ENCODE results near the gene ARMH1.
A peak's percentile ranks its signal among the peaks of the same experiment; 100 is the strongest.

Gene ARMH1

DNA sequence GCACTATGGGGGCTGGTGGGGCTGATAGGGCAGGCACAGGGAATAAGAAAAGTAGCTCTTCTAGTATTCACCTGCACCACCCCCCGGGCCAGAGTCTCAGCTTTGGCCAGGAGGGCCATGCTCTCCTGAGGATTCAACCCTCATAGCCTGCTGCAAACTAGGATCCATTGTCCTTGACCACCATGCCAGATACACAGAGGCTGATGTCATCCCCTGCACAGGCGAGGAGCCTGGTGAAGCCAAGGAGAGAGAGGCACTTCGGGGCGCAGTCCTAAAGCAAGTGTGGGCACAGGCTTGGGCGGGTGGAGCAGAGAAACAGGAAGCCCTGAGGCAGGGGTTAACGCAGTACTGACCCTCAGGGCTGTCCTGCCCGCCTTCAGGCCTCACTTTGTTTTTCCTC, 29.7 kb upstream of the ARMH1 start:
- DNase-seq: peak in 2 of 51 donors; percentile 20 to 34

DNA sequence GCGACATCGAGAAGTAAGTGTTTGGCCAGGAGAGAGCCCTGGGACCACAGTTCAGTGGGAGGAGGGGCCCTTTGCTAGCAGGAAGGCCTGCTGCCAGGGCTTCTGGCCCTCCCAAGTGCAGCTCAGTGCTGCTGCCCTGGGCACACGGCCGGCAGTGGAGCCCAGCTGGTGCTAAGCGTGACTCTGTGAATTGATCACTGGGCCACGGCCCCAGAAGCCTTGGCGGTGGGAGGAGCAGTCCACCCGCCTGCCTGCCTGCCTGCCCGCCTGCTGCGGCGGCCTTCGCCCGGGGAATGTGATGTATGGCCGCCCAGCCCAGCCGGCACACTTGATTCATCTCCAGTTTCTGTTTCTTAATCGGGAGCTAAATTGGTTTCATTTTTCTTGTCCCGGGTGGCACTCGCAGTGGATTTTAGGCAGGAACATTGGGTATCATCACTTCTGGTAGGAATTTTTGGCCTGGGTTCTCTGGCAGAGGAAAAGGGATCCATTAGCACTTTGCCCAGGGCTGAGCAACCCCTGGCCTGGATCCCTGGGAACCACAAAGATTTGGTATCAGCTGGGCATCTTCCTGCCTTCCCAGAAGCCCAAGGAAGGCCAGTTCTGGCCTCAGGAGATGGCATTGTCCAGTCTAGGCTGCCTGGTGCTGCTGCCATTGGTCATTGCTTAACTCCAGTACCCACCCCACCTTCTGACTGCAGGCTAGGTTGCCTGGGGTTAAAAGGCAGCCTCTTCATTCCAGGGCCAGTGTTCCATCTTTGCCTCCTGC, 28.9 kb upstream of the ARMH1 start:
- DNase-seq: peak in 50 of 51 donors; percentile 16 to 96 (median 84)

DNA sequence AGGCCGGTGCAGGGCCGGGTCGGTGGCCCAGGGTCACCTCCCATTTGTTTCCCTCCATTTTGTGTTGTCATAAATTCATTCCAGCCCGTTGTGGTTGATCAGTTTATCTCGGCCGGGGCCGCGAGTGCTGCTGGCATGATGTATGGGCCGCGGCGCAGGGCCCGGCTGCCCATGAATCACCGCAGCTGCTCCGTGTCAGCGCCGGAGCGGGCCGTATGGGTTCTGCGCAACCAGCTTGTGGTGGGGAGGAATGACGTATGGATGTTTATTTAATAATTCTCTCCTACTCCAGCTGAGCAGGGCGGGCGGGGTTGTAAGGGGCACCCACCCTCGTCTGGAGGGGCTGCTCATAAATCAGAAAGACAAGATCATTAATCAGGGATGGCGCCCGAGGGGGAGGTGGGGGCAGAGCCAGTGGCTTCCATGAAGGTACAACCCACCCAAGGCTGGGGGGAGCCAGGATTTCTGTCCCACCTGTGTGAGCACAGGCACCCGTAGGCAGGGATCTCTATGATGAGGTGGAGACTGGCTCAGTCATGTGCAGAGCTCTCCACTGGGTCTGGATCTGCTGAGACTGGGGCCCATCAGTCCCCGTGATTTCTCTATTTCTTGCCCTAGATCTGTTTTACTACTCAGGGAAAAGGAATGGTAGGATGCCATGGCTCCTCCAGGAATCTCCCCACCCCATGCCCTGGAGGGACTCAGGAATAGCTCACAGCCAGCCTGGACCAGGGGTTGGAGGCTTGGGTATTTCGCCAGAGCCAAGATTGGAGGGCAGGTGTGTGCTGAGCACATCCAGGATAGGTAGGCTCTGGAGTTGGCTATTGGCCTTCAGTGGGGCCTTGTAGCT, 28.0 kb upstream of the ARMH1 start:
- DNase-seq: no peak

DNA sequence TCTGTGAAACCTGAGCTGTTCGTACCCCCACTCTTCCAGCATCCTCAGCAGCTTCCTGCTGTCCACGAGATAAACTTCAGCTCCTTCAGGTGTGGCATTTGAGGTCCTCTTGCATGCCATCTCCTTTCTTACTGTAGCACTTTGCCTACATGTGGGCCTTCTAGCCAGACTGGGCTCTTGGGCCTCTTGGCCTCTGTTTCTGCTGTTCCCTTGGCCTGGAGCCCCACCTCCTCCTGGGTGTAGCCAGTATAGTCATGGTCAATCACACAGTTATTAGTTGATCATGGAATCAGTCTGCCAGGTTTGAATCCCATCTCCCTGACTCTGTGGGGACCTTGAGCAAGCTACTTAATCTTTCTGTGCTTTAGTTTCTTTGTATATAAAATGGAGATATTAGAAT, 26.6 kb upstream of the ARMH1 start:
- DNase-seq: no peak

DNA sequence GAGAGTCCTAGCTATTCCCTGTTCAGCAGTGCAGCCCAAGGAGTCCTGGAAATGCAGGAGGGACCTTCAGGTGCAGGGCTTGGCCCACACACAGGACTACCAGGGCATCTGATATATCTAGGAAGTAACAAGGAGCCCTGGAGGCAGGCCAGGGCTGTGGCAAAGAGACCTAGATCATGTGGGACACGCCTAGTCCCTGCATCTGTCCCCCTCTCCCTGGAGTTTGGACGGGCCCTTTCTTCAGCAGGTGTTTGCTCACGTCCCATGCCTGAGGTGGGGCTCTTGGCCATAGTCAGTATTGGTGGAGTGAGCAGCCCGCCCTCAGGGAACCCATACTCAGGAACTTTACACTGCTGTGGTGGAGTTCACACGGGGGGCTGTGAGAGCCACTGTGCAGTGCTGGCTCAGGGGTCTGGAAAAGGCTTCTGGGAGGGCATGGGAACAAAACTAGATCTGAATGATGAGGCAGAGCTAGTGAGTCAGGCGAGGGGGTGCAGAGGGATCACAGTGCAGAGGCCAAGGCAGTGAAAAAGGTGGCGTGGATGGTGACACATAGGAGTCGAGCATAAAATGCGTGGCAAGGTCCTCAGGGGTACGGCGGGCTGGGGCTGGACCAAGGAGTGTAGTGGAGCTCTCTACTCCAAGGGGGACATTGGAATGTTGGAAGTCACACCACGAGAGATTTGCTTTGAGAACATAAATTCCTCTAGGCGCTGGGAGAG, 25.8 kb upstream of the ARMH1 start:
- DNase-seq: no peak

DNA sequence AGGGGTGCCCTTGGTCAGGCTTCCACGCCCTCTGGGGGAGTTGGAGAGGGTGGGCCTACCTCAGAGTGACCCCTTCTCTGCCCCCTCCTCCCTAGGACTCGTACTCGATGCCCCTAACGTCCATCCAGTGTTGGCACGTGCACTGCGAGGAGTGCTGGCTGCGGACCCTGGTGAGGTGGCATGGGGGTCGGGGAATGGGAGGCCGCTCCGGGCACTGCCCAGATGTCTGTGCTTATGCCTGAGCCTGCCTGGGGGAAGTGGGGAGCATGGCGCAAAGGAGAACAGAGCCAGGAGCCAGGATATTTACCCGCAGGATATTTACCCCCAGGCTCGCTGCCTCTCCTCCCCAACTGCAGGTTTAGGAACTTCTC, 24.7 kb upstream of the ARMH1 start:
- no peak for DNase-seq

DNA sequence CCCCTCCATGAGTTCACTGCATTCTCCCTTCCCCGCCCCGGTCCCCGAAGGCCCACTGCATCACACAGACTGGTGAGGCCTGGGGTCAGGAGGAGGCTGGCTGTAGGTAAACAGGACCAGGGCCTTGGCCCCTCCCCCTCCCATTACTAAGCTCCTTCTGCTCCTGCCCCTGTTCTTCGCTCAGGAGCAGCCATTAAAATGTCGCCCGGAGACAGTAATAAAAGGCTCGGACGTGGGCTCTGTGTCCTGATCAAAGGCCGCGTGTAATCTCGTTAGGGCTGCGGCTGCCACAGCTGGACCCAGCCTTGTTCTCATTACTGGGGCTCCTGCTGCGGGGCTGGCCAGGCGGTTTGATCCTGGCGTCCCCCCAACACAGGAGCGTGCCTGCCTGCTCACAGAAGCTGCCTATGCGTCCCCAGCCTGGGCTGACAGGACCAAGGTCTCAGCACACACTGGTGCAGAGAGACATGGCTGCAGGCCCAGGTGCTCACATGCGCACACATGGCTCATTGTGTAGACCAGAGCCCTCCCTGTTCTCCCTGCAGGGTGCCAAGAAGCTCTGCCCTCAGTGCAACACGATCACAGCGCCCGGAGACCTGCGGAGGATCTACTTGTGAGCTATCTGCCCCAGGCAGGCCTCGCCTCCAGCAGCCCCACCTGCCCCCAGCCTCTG, 24.2 kb upstream of the ARMH1 start:
- peak in 15 of 51 donors; percentile 19 to 42 (median 23) for DNase-seq

DNA sequence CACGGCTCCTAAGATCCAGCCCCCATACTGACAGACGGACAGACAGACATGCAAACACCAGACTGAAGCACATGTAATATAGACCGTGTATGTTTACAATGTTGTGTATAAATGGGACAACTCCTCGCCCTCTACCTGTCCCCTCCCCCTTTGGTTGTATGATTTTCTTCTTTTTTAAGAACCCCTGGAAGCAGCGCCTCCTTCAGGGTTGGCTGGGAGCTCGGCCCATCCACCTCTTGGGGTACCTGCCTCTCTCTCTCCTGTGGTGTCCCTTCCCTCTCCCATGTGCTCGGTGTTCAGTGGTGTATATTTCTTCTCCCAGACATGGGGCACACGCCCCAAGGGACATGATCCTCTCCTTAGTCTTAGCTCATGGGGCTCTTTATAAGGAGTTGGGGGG, 23.4 kb upstream of the ARMH1 start:
- DNase-seq: no peak

DNA sequence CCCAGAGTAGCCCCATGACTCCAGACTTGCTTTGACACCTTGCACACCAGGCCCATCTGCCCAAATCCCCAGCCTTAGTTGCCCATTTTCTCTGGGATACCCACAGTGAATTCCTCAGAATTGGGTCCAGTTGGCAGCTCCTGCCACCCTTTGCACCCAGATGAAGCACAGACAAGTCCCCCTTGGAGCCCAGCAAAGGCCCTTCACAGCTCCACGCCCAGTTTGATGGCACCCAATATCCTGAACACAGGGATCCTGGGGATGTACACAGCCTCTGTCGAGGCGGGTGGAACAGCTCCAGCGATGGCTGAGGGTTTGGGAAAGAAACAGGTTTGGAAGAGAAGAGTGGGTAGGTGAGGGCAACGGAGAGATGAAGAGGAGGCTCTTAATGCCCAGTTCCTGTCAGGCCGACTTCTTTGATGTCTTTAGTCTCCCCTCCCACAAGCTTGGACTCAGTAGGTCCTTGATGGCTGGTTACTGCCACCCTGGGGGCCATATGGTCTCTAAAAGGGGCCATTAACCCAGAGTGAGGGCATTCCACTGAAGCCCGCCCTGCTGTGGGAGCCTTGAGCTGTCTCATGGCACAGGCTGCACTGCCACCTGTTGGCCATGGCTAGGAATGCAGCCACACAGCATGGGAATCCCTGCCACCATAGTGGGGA, 21.9 kb upstream of the ARMH1 start:
- DNase-seq: peak in 49 of 51 donors; percentile 32 to 88 (median 69)

DNA sequence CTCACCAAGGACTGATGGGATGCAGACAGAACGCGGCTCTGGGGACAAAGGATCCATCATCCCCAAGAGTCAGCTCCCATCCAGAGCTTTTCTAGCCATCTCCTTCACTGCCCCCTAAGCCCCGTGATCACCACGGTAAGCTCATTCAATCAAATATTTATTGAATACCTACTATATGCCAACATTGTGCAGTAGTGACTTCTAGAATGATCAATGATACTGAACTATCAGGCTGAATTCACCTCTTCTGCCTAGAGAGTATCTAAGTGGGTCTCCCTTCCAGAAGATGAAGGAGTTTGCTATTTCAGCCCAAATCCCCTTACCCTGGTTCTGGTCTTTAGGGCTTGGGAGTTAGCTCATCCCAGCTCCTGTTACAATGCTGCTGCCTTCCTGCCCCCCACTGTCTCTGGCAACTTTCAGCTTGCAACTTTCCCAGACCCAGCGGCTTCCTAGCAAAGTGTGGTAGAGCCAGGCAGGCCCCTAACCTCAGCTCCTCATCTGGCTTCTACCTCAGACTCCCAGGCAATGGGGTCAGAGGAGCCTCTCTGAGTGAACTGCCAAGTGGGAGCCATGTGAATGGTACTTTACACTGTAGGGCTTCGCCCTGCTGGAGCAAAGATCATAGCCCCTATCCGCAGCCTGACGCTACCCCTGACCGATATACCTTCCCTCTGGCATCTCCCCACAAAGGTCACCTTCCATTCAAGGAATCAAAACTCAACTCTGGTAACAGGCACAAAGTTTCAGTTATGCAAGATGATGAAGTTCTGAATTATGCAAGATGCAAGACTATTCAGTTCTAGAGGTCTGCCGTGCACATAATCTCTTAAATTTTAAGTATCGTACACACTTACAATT, 21.2 kb upstream of the ARMH1 start:
- DNase-seq: no peak

DNA sequence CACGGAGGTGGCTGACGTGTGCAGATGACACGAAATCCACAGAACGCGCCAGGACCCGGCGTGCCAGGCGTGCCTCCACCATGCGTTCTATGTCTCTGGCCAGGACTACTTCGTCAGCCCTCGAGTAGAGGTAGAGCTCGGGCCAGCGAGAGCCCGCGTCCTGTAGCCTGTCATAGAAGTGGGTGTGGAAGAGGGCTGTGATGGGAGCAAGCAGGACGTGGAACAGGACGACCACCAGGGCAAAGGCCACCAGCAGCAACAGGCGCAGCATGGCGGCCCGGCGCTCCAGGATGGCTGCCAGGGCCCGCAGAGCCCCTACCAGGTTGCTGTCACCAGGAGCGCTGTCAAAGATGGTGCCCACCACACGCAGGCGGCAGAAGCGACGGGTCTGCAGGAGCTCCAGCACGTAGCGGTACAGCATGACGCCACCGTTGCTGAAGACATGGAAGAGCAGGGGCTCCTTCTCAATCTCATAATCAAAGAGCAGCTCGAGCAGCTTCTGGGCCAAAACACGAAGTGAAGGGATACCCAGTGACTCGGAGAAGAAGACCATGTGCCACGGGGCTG, 19.8 kb upstream of the ARMH1 start:
- no peak for DNase-seq

DNA sequence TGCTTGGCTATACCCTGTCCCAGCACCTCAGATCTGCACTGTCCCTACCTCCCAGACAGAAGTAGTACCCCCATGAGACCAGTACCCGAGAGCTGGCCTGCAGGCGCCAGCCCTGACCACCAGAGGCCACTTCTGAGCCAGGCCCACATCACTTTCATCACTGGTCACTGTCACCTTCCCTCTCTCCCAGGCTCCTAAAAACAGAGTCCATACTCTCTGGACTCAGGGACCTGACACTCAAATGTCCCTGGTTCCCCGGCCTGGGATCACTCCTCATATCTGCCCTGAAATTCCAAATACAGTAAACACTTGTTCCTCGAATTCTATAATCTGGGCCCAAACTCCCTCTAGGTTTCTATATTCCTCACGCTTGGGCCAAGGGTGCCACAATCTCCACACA, 18.9 kb upstream of the ARMH1 start:
- peak in 11 of 51 donors; percentile 10 to 42 (median 24) for DNase-seq

DNA sequence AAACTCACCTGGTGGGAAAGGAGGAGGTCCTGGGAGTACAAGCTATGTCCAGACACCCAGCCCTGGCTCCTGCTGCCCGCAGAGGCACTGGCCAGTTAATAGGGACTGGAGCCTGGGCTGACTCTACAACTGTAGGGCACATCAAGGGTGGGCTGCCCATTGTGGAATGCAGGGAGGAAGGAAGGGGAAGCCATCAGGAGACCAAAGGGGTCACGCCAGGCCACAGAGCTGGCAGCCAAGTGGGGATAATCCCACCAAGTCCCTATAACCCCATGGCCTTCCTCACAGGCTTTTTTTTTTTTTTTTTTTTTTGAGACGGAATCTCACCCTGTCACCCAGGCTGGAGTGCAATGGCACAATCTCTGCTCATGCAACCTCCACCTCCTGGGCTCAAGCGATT, 14.9 kb upstream of the ARMH1 start:
- DNase-seq: no peak

DNA sequence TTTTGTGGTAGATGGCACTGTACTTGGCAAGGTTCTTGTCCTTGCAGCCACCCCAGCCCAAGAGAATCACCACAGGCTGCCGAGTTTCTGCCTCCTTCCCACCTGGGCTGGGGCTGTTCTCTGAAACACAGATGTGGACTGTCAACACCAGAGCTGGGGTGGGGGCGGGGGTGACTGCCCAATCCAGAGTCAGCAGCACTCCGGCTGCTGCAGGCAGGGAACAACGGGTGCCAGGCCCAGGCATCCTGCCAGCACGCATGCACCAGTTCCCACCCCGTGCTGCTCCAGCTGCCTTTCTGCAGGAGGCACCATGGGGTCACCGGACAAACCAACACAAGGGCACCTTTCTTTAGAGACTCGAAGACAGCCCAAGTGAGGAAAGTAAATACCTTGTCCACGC, 14.3 kb upstream of the ARMH1 start:
- peak in 48 of 51 donors; percentile 19 to 94 (median 80) for DNase-seq

DNA sequence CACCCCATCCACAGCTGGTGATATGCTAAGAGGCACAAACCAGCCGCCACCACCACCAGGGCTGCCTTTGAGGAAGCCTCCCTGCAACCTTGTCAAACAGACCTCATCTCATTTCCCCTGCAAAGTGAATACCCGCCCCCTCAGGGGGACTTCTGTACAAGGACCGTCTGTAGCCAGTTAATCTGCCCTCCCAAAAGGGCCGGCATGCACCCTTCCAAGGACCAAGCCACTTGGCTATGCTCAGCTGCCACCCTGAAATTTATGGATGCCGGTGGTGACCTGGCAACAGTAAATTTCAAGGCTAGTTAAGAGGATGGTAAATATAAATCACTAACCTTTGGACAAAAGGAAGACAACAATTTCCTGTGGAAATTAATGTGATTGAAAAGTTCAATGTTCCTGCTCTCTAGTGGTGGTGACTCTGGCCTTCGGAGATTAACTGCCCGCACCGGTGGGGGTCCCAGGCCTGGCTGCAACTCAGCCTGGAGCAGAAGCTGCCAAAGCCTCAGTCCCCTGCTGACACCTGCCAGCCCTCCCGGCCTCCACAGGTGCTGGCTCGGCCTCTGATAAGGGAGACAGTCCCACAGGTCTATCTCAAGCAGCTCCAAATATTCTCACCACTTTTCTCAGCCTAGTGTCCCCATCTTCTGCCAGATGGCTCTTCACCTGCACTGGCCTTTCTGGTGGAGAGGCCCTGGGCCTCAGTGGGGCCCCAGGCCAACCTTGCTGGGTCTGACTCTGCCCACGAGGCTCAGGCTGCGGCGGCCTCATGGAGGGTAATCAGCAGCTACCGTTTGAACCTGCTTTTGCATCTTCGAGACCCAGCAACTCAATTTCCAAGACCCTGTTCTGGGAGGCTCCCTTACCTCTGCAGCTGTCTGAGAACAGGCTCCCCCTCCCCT, 12.5 kb upstream of the ARMH1 start:
- DNase-seq: no peak

DNA sequence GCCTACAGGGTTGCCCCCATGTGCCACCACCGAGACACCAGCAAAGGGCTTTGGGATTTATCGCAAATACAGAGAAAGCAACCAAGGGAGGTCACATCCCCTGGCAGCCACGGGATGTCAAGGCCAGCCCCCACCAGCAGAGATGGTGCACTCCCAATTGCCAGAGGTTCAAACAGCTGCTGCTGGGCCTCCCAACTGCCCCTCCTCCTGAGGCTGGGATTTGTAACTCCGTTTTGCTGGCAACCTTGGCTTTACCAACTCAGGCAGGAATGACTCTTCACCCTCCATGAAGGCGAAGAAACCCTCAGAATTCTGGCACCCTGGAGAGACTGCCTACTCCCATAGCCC, 11.9 kb upstream of the ARMH1 start:
- DNase-seq: no peak

DNA sequence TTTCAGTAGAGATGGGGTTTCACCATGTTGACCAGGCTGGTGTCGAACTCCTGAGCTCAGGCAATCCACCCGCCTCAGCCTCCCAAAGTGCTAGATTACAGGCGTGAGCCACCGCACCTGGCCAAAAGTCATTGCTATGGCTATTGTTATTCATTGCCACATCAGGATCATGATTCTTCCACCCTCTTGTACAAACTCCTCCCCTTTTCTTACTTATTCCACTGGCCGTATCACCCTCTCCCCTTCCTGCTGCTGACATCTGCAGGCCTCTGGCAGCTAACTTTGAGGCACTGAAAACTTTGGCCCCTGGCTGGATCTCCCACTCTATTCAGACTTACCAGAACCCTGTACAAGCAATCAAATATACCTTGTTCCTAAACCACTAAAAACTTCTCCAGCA, 11.1 kb upstream of the ARMH1 start:
- no peak for DNase-seq

DNA sequence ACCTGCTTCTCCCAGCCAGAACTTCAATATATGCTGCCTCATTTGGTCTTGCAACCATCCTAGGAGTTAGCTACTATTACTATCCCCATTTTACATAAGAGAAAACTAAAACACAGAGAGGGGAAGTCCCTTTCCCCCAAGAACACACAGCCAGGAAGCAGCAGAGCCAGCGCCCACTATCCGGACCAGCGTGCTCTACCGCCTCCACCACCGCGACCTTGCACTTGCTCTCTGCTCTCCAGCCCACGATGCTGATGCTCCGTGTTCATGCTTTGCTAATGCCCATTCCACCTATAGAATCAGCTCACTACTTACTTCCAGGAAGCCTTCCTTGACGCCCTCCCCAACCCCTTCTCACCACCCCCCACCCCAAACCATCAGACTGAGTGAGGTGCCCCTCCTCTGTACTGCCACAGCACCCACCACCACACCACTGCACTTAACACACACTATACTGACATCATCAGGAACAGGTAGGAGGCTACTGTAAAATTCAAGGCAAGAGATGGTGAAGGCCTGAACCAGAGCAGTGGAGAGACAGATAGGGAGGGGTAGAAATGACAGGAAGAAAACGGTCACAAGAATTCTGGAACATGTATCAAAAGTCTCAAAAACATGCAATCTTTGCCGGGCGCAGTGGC, 9.7 kb upstream of the ARMH1 start:
- no peak for DNase-seq

Measured in hypothalamus (tissue), 51 donors.